HepG2 (cell line): ENCODE measurements around the gene PIM3. TPM values are rescaled to one million over a fixed set of nuclear protein-coding genes. Genes with fewer than 3 reads are reported as not detected.

Source experiments
- ATF6 ChIP-seq: sonication (generic); formaldehyde crosslinking; conservative IDR thresholded peaks from 2 replicates; pipeline ENCODE4 v1.4.0; 2020; ENCODE audit warnings: missing genetic modification reagents
- GPBP1L1 ChIP-seq: sonication (generic); formaldehyde crosslinking; IDR thresholded peaks from 2 replicates; pipeline ENCODE4 v1.5.0; 2020; ENCODE audit warnings: mild to moderate bottlenecking, missing genetic modification reagents
- NFKB2 ChIP-seq: sonication (generic); formaldehyde crosslinking; IDR thresholded peaks from 2 replicates; pipeline ENCODE4 v1.4.0; 2020; ENCODE audit warnings: missing genetic modification reagents, borderline replicate concordance
- SIX4 ChIP-seq: sonication (generic); formaldehyde crosslinking; IDR thresholded peaks from 2 replicates; pipeline ENCODE4 v1.4.0; 2020; ENCODE audit warnings: missing genetic modification reagents
- ZFP91 ChIP-seq: sonication (generic); formaldehyde crosslinking; IDR thresholded peaks from 2 replicates; pipeline ENCODE4 v1.9.0; 2022; ENCODE audit warnings: missing genetic modification reagents, mild to moderate bottlenecking, borderline replicate concordance
- ZNF629 ChIP-seq: sonication (generic); formaldehyde crosslinking; conservative IDR thresholded peaks from 2 replicates; pipeline ENCODE4 v1.5.0; 2020; ENCODE audit warnings: missing genetic modification reagents
- ZNF710 ChIP-seq: sonication (generic); formaldehyde crosslinking; IDR thresholded peaks from 2 replicates; pipeline ENCODE4 v1.5.0; 2020; ENCODE audit warnings: mild to moderate bottlenecking, missing genetic modification reagents, borderline replicate concordance
- ZNF761 ChIP-seq: sonication (generic); formaldehyde crosslinking; conservative IDR thresholded peaks from 2 replicates; pipeline ENCODE4 v1.4.0; 2020; ENCODE audit warnings: mild to moderate bottlenecking, missing genetic modification reagents
- ZNF772 ChIP-seq: sonication (generic); formaldehyde crosslinking; IDR thresholded peaks from 2 replicates; pipeline ENCODE4 v1.5.0; 2020; ENCODE audit warnings: mild to moderate bottlenecking, missing genetic modification reagents
- ZNF775 ChIP-seq: sonication (generic); formaldehyde crosslinking; IDR thresholded peaks from 2 replicates; pipeline ENCODE4 v1.4.0; 2020; ENCODE audit warnings: missing genetic modification reagents, mild to moderate bottlenecking, moderate library complexity, borderline replicate concordance
- ZSCAN22 ChIP-seq: sonication (generic); formaldehyde crosslinking; IDR thresholded peaks from 2 replicates; pipeline ENCODE4 v1.4.0; 2020; ENCODE audit warnings: mild to moderate bottlenecking, missing genetic modification reagents
- ZZZ3 ChIP-seq: sonication (generic); formaldehyde crosslinking; IDR thresholded peaks from 2 replicates; pipeline ENCODE4 v1.4.0; 2020; ENCODE audit warnings: missing genetic modification reagents, mild to moderate bottlenecking, borderline replicate concordance
- polyA plus RNA-seq, 8 experiments: library from polyadenylated mRNA; depleted of rRNA in 3 of 8; stranded (reverse) in 7 of 8; unstranded in 1 of 8; fragments of >200 nt; fragmentation: Illumina TruSeq in 4 of 8; extraction: Trizol in 4 of 8; gene quantifications; 2 replicates each; pipeline versions ENCODE4 v1.2.1 to v1.2.3, GENCODE V29; 2011 to 2016; ENCODE audit warnings: low read depth in 4 of 8, missing spikeins in 1 of 8, mixed read lengths in 1 of 8; ENCODE audit not compliant: insufficient read depth in 1 of 8
- total RNA-seq, 5 experiments: library from RNA; depleted of rRNA; stranded (reverse); fragments of >200 nt; fragmentation: Illumina TruSeq; extraction: Trizol; gene quantifications; 2 replicates each; pipeline ENCODE4 v1.2.3, GENCODE V29; 2016; ENCODE audit warnings: low read depth in 1 of 5

Gene PIM3
- total and polyA plus RNA-seq, 2 of the 13 experiments (the other 11 are each of a cell fraction or from before 2014, with no cell fraction given) = 21.6 to 31.2 TPM

- no peak for TF ChIP-seq ZNF710
- TF ChIP-seq ZNF761 (CRISPR knock-in tag) = no peak; the same call in 1 of the 2 replicates
- no peak for TF ChIP-seq ATF6 (CRISPR knock-in tag)
- TF ChIP-seq ZNF775 = no peak
- no peak for TF ChIP-seq ZSCAN22 (CRISPR knock-in tag)
- TF ChIP-seq ZNF772 (CRISPR knock-in tag) = no peak
- no peak for TF ChIP-seq GPBP1L1 (CRISPR knock-in tag)
- no peak for TF ChIP-seq ZZZ3 (CRISPR knock-in tag)
- TF ChIP-seq NFKB2 (CRISPR knock-in tag) = peak; percentile 21; the same call in 1 of the 2 replicates
- TF ChIP-seq ZFP91 = peak; percentile 5; the same call in 1 of the 2 replicates
- TF ChIP-seq SIX4 (CRISPR knock-in tag) = no peak
- TF ChIP-seq ZNF629 (CRISPR knock-in tag) = no peak
Observed at GRCh38 chr22:49971232-49972162, 10.9 kb downstream of the PIM3 start (continued).
